NT2/D1 (cell line): ENCODE measurements around the gene DBN1.

Source experiments
- DNase-seq: peaks from one replicate; pipeline ENCODE4 v3.0.0-alpha.2; 2011; ENCODE audit warnings: low read depth, low spot score
- H3K27me3 ChIP-seq: 2 replicates; pipeline ENCODE4 v1.6.0; 2011; ENCODE audit warnings: mild to moderate bottlenecking; ENCODE audit not compliant: insufficient read length, insufficient read depth
- H3K36me3 ChIP-seq: 2 replicates; pipeline ENCODE4 v1.6.1; 2011; ENCODE audit warnings: mild to moderate bottlenecking, low read length, mixed read lengths; ENCODE audit not compliant: insufficient read depth, insufficient read length
- H3K4me1 ChIP-seq: 2 replicates; pipeline ENCODE4 v1.5.1; 2011; ENCODE audit not compliant: insufficient read depth, insufficient read length
- H3K4me3 ChIP-seq: 2 replicates; pipeline ENCODE4 v1.5.1; 2011; ENCODE audit warnings: low read depth; ENCODE audit not compliant: insufficient read length
- H3K9ac ChIP-seq: 2 replicates; pipeline ENCODE4 v1.6.0; 2011; ENCODE audit warnings: low read depth; ENCODE audit not compliant: insufficient read length
- H3K9me3 ChIP-seq: 2 replicates; pipeline ENCODE4 v1.5.1; 2011; ENCODE audit warnings: mild to moderate bottlenecking, low read length; ENCODE audit not compliant: insufficient read depth
- SUZ12 ChIP-seq: IDR thresholded peaks from 2 replicates; pipeline ENCODE4 v1.6.1; 2011; ENCODE audit not compliant: insufficient read length, insufficient read depth; ENCODE audit errors: extremely low read depth
- YY1 ChIP-seq: IDR thresholded peaks from 2 replicates; pipeline ENCODE4 v1.6.1; 2011; ENCODE audit not compliant: insufficient read length, insufficient read depth
- ZNF274 ChIP-seq: IDR thresholded peaks from 2 replicates; pipeline ENCODE4 v1.6.1; 2011; ENCODE audit warnings: mild to moderate bottlenecking, low read depth, low read length

Gene DBN1

GRCh38 chr5:177442066-177442826, 31.2 kb downstream of the DBN1 start:
- H3K36me3 ChIP-seq: peaks cover 61% of the 10 kb centered on the region
- no peak overlapping the region for H3K4me3 ChIP-seq
- H3K9me3 ChIP-seq: no peaks in the 10 kb centered on the region
- DNase-seq: no peak
- H3K4me1 ChIP-seq: peaks cover 23% of the 10 kb centered on the region
- peaks cover 5% of the 10 kb centered on the region for H3K27me3 ChIP-seq
- H3K9ac ChIP-seq: peak overlapping the region; percentile 34
- TF ChIP-seq ZNF274 (no peak), SUZ12 (no peak), YY1 (no peak)

GRCh38 chr5:177440990-177441780, 32.2 kb downstream of the DBN1 start:
- peak overlapping the region; percentile 43 for H3K9ac ChIP-seq

GRCh38 chr5:177440211-177440989, 33.0 kb downstream of the DBN1 start:
- no peaks in the 10 kb centered on the region for H3K27me3 ChIP-seq
- no peaks in the 10 kb centered on the region for H3K9me3 ChIP-seq
- TF ChIP-seq SUZ12 (no peak), YY1 (no peak), ZNF274 (no peak)
- H3K4me3 ChIP-seq: no peak overlapping the region
- no peak overlapping the region for H3K9ac ChIP-seq
- peaks cover 19% of the 10 kb centered on the region for H3K4me1 ChIP-seq
- DNase-seq: no peak
- peaks cover 75% of the 10 kb centered on the region for H3K36me3 ChIP-seq

More at GRCh38 chr5:177440990-177441780, 32.2 kb downstream of the DBN1 start:
- TF ChIP-seq SUZ12 (no peak), YY1 (no peak), ZNF274 (no peak)
- H3K27me3 ChIP-seq: peaks cover 2% of the 10 kb centered on the region
- H3K9me3 ChIP-seq: no peaks in the 10 kb centered on the region
- no peak for DNase-seq
- H3K4me3 ChIP-seq: no peak overlapping the region
- H3K4me1 ChIP-seq: peaks cover 21% of the 10 kb centered on the region
- H3K36me3 ChIP-seq: peaks cover 68% of the 10 kb centered on the region

GRCh38 chr5:177439518-177440053, 33.8 kb downstream of the DBN1 start:
- Histone ChIP-seq H3K27me3 (no peaks in the 10 kb centered on the region), H3K36me3 (peaks cover 83% of the 10 kb centered on the region), H3K9ac (no peak overlapping the region), H3K4me3 (no peak overlapping the region), H3K4me1 (peaks cover 19% of the 10 kb centered on the region), H3K9me3 (no peaks in the 10 kb centered on the region)
- TF ChIP-seq YY1: no peak
- TF ChIP-seq ZNF274: no peak
- TF ChIP-seq SUZ12: no peak
- no peak for DNase-seq

GRCh38 chr5:177438468-177438867, 35.0 kb downstream of the DBN1 start:
- H3K9ac ChIP-seq: no peak overlapping the region
- TF ChIP-seq SUZ12 (no peak), YY1 (no peak), ZNF274 (no peak)
- peaks cover 84% of the 10 kb centered on the region for H3K36me3 ChIP-seq

GRCh38 chr5:177437623-177438022, 35.8 kb downstream of the DBN1 start:
- Histone ChIP-seq H3K4me1 (peaks cover 15% of the 10 kb centered on the region), H3K36me3 (peaks cover 85% of the 10 kb centered on the region), H3K4me3 (no peak overlapping the region), H3K9me3 (no peaks in the 10 kb centered on the region), H3K9ac (no peak overlapping the region), H3K27me3 (no peaks in the 10 kb centered on the region)
- DNase-seq: no peak
- no peak for TF ChIP-seq SUZ12

More at GRCh38 chr5:177438468-177438867, 35.0 kb downstream of the DBN1 start:
- no peak for DNase-seq
- no peaks in the 10 kb centered on the region for H3K27me3 ChIP-seq
- no peak overlapping the region for H3K4me3 ChIP-seq
- peaks cover 15% of the 10 kb centered on the region for H3K4me1 ChIP-seq
- H3K9me3 ChIP-seq: no peaks in the 10 kb centered on the region
